HEK293T (cell line): ENCODE measurements around the gene CCDC57.

Experiments
- CTBP1 ChIP-seq: fragments of 450-650 bp; IDR thresholded peaks from 2 replicates; pipeline ENCODE4 v1.6.1; 2016; ENCODE audit warnings: borderline replicate concordance
- SUZ12 ChIP-seq: fragments of 450-650 bp; IDR thresholded peaks from 2 replicates; pipeline ENCODE4 v1.6.1; 2016; ENCODE audit warnings: mild to moderate bottlenecking
- ZNF384 ChIP-seq: fragments of 450-650 bp; IDR thresholded peaks from 2 replicates; pipeline ENCODE4 v1.6.1; 2016
- TF ChIP-seq, protein P1 (sequence below): fragments of 450-650 bp; IDR thresholded peaks from 2 replicates; pipeline ENCODE4 v1.6.1; 2016

DNA sequence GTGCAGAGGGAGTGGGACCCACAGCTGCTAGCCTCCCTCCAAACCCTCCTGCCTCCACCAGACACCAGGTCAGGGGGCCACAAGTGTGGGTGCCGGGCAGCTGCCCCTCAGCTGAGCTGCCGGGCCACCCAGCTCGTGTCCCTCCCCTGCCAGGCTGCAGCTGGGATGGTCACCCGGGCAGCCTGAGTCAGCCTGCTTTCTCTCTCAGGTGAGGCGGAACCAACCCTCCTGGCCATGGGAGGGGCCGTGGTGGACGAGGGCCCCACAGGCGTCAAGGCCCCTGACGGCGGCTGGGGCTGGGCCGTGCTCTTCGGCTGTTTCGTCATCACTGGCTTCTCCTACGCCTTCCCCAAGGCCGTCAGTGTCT is 23.1 kb upstream of the CCDC57 start:
- TF ChIP-seq SUZ12 = no peak
- TF ChIP-seq, protein P1, sequence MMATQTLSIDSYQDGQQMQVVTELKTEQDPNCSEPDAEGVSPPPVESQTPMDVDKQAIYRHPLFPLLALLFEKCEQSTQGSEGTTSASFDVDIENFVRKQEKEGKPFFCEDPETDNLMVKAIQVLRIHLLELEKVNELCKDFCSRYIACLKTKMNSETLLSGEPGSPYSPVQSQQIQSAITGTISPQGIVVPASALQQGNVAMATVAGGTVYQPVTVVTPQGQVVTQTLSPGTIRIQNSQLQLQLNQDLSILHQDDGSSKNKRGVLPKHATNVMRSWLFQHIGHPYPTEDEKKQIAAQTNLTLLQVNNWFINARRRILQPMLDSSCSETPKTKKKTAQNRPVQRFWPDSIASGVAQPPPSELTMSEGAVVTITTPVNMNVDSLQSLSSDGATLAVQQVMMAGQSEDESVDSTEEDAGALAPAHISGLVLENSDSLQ = no peak
- no peak for TF ChIP-seq ZNF384
- TF ChIP-seq CTBP1 = no peak
